B cell (primary cell): Measurements from ENCODE around the gene FOXQ1. TPM values are rescaled to one million over a fixed set of nuclear protein-coding genes. Genes with fewer than 3 reads are reported as not detected.

Experiments
- ATAC-seq: fragments of 200-7000 bp; cut with Tn5 transposase; one replicate; pipeline ENCODE4 v1.10.0; 2021; ENCODE audit warnings: low read depth, mild to moderate bottlenecking, moderate number of reproducible peaks, moderate library complexity
- CTCF ChIA-PET: fragments of 350-600 bp; sonication (Branson Sonifier 250); formaldehyde crosslinking; loops from one replicate; lab custom pipeline; 2021; ENCODE audit warnings: antibody characterized with exemption, inconsistent platforms; lab: Charles Lee
- POLR2A ChIA-PET: fragments of 350-600 bp; sonication (Branson Sonifier 250); formaldehyde crosslinking; loops from one replicate; lab custom pipeline; 2021; ENCODE audit warnings: antibody characterized with exemption; lab: Charles Lee
- DNase-seq: peaks from one replicate; pipeline ENCODE4 v3.0.0; 2013
- H2AFZ ChIP-seq: 2 replicates; pipeline ENCODE4 v1.6.1; 2012; ENCODE audit warnings: mild to moderate bottlenecking, low read depth, low read length; ENCODE audit not compliant: insufficient read depth, poor library complexity, severe bottlenecking
- H3K27ac ChIP-seq, 2 donors: 1 replicate in 1 of 2; 2 replicates in 1 of 2; pipeline ENCODE4 v1.5.1; 2012 to 2013; ENCODE audit warnings: low read length in 2 of 2, mild to moderate bottlenecking in 2 of 2, moderate library complexity in 1 of 2
- H3K27me3 ChIP-seq, 4 experiments: fragments of 200-600 bp in 1 of 4; sonication (generic) in 1 of 4; replicated peaks in 1 of 4; 1 replicate in 2 of 4; 2 replicates in 2 of 4; pipeline versions ENCODE4 v1.6.1 to v1.7.0; 2013 to 2016; ENCODE audit warnings: low read length in 3 of 4, mild to moderate bottlenecking in 2 of 4, mixed read lengths in 1 of 4, moderate library complexity in 1 of 4; ENCODE audit not compliant: insufficient read depth in 4 of 4, control insufficient read depth in 3 of 4; ENCODE audit errors: control extremely low read depth in 1 of 4
- H3K36me3 ChIP-seq, 2 experiments: replicated peaks in 1 of 2; 1 replicate in 1 of 2; 2 replicates in 1 of 2; pipeline versions ENCODE4 v1.6.1 to v1.7.1; 2013; ENCODE audit warnings: low read length in 1 of 2; ENCODE audit not compliant: insufficient read depth in 2 of 2, control insufficient read depth in 1 of 2; ENCODE audit errors: control extremely low read depth in 1 of 2, extremely low read depth in 1 of 2
- H3K4me1 ChIP-seq, 2 donors: fragments of 200-600 bp in 1 of 2; sonication (generic) in 1 of 2; 1 replicate in 1 of 2; 2 replicates in 1 of 2; pipeline versions ENCODE4 v1.5.1 to v1.6.1; 2013 to 2017; ENCODE audit warnings: low read length in 2 of 2; ENCODE audit not compliant: control insufficient read depth in 2 of 2, insufficient read depth in 2 of 2
- H3K4me2 ChIP-seq: replicated peaks from 2 replicates; pipeline ENCODE3; 2012; ENCODE audit warnings: mild to moderate bottlenecking, low read depth, low read length; ENCODE audit not compliant: poor library complexity, severe bottlenecking
- H3K4me3 ChIP-seq, 5 experiments: fragments of 200-600 bp in 1 of 5; sonication (generic) in 1 of 5; 1 replicate in 3 of 5; 2 replicates in 2 of 5; pipeline versions ENCODE4 v1.5.1 to v1.7.0; 2011 to 2016; ENCODE audit warnings: low read length in 4 of 5, mild to moderate bottlenecking in 4 of 5, low read depth in 2 of 5, control low read depth in 1 of 5, moderate library complexity in 1 of 5; ENCODE audit not compliant: insufficient read depth in 1 of 5; ENCODE audit errors: control extremely low read depth in 1 of 5, extremely low read depth in 1 of 5
- H3K79me2 ChIP-seq: fragments of 200-600 bp; sonication (generic); one replicate; pipeline ENCODE4 v1.6.0; 2016; ENCODE audit warnings: low read length; ENCODE audit not compliant: control insufficient read depth, insufficient read depth
- H3K9ac ChIP-seq: fragments of 200-600 bp; sonication (generic); 2 replicates; pipeline ENCODE4 v1.6.1; 2017; ENCODE audit warnings: mild to moderate bottlenecking, low read length, moderate library complexity
- H3K9me3 ChIP-seq, 3 donors: one replicate each; pipeline versions ENCODE4 v1.6.1 to v1.7.1; 2013; ENCODE audit warnings: low read length in 2 of 3; ENCODE audit not compliant: control insufficient read depth in 2 of 3, insufficient read depth in 1 of 3; ENCODE audit errors: control extremely low read depth in 1 of 3
- H4K20me1 ChIP-seq: 2 replicates; pipeline ENCODE4 v1.6.0; 2012; ENCODE audit warnings: mild to moderate bottlenecking, low read length; ENCODE audit not compliant: insufficient read depth, control insufficient read depth, poor library complexity, severe bottlenecking
- H3K27ac Mint-ChIP-seq: one replicate; pipeline ENCODE4 v1.8.0; 2021; ENCODE audit warnings: mixed read lengths
- H3K27me3 Mint-ChIP-seq: one replicate; pipeline ENCODE4 v1.8.0; 2021; ENCODE audit warnings: mixed read lengths
- H3K4me1 Mint-ChIP-seq: one replicate; pipeline ENCODE4 v1.8.0; 2021; ENCODE audit warnings: mixed read lengths
- H3K4me3 Mint-ChIP-seq: one replicate; pipeline ENCODE4 v1.8.0; 2021; ENCODE audit warnings: mixed read lengths
- H3K9me3 Mint-ChIP-seq: one replicate; pipeline ENCODE4 v1.8.0; 2022; ENCODE audit warnings: mixed read lengths; ENCODE audit not compliant: insufficient read depth
- CTCF ChIP-seq: fragments of 200-600 bp; IDR thresholded peaks from one replicate; pipeline ENCODE4 v1.8.0; 2022; ENCODE audit warnings: antibody characterized with exemption, mild to moderate bottlenecking
- EZH2 ChIP-seq: IDR thresholded peaks from 2 replicates; pipeline ENCODE4 v1.6.1; 2012; ENCODE audit warnings: borderline replicate concordance, low read depth, mild to moderate bottlenecking, moderate library complexity, low read length; ENCODE audit not compliant: insufficient read depth, poor library complexity, severe bottlenecking
- WGBS: methylation state at CpG from one replicate; pipeline ENCODE4 v1.1.5; 2013; ENCODE audit warnings: missing lambda C conversion rate; ENCODE audit not compliant: insufficient coverage; 5-methylcytosine and 5-hydroxymethylcytosine counted together
- intact Hi-C: fragments of 100-400 bp; cut with micrococcal nuclease; formaldehyde crosslinking; loops from one replicate; pipeline ENCODE4 v1.10.0; 2022
- polyA plus RNA-seq: library from polyadenylated mRNA; depleted of rRNA; stranded (reverse); fragments of >200 nt; gene quantifications from 2 replicates; pipeline ENCODE4 v1.2.3, GENCODE V29; 2012
- total RNA-seq, 2 donors: library from RNA; stranded (reverse); fragments of 120-200 nt in 1 of 2; gene quantifications; 1 replicate in 1 of 2; 2 replicates in 1 of 2; pipeline versions ENCODE4 v1.2.3 to v1.2.4, GENCODE V29; 2013 to 2022

Gene FOXQ1
- total and polyA plus RNA-seq, 2 donors (not counting 1 experiment from before 2014, with no cell fraction given), result not detected

GRCh38 chr6:1290805-1291204 is 21.1 kb upstream of the FOXQ1 start:
- Histone ChIP-seq H3K4me1 (no peaks in the 10 kb centered on the region), H3K79me2 (no peaks in the 10 kb centered on the region), H3K27ac (no peak overlapping the region), H3K4me3 (no peak overlapping the region), H3K27me3 (peaks cover 0 to 8% (median 3%) of the 10 kb centered on the region in 4 experiments), H3K36me3 (no peaks in the 10 kb centered on the region), H3K4me2 (no peak overlapping the region), H3K9me3 (no peaks in the 10 kb centered on the region), H4K20me1 (no peaks in the 10 kb centered on the region), H2AFZ (no peak overlapping the region), H3K9ac (no peak overlapping the region)
- CTCF ChIA-PET, result no interaction called here
- Mint-ChIP-seq H3K4me3 (no peak overlapping the region), H3K4me1 (no peaks in the 10 kb centered on the region), H3K27me3 (peaks cover 38% of the 10 kb centered on the region), H3K27ac (no peak overlapping the region), H3K9me3 (peaks cover 4% of the 10 kb centered on the region)
- TF ChIP-seq EZH2 (no peak), CTCF (no peak)
- WGBS, result 89% methylated on average over 3 of the region's 4 CpGs
- ATAC-seq (no peak), DNase-seq (no peak)
- intact Hi-C loops, result no loop called here
- POLR2A ChIA-PET, result no interaction called here

GRCh38 chr6:1291381-1291780 is 20.5 kb upstream of the FOXQ1 start:
- Histone ChIP-seq H3K4me1 (no peaks in the 10 kb centered on the region), H3K27me3 (peaks cover 0 to 8% (median 3%) of the 10 kb centered on the region in 4 experiments), H3K4me3 (no peak overlapping the region), H3K79me2 (no peaks in the 10 kb centered on the region), H3K4me2 (no peak overlapping the region), H3K36me3 (no peaks in the 10 kb centered on the region), H4K20me1 (no peaks in the 10 kb centered on the region), H2AFZ (no peak overlapping the region), H3K9me3 (no peaks in the 10 kb centered on the region), H3K9ac (no peak overlapping the region), H3K27ac (no peak overlapping the region)
- WGBS, result 79% methylated on average over 10 of the region's 10 CpGs
- Mint-ChIP-seq H3K4me3 (no peak overlapping the region), H3K27ac (no peak overlapping the region), H3K9me3 (peaks cover 4% of the 10 kb centered on the region), H3K4me1 (no peaks in the 10 kb centered on the region), H3K27me3 (peaks cover 42% of the 10 kb centered on the region)
- CTCF ChIA-PET, result no interaction called here
- POLR2A ChIA-PET, result no interaction called here
- TF ChIP-seq EZH2, result no peak
- TF ChIP-seq CTCF, result no peak
- ATAC-seq (no peak), DNase-seq (no peak)
- intact Hi-C loops, result no loop called here
